GM18511 (cell line): ENCODE data around the gene CNPPD1.
A peak's percentile ranks its signal among the peaks of the same experiment; 100 is the strongest.

ENCODE experiments used
- ATAC-seq: cut with Tn5 transposase; IDR thresholded peaks from one replicate; pipeline ENCODE4 v1.9.1; 2021; ENCODE audit warnings: mild to moderate bottlenecking, moderate library complexity; ENCODE audit not compliant: unreplicated experiment

The CNPPD1 gene

GRCh38 chr2:219181531-219181930 lies 4.8 kb upstream of the CNPPD1 start:
- ATAC-seq = no peak

GRCh38 chr2:219180961-219181360 lies 4.2 kb upstream of the CNPPD1 start:
- ATAC-seq = no peak

GRCh38 chr2:219179601-219180465 lies 3.1 kb upstream of the CNPPD1 start:
- no peak for ATAC-seq

- ATAC-seq = peak; percentile 19
Measured at GRCh38 chr2:219178377-219179175, 1.9 kb upstream of the CNPPD1 start.

GRCh38 chr2:219177552-219178376 lies 1.0 kb upstream of the CNPPD1 start, which contains the start of gene RETREG2:
RETREG2 (plus strand) TSS chr2:219178275; CDS start chr2:219178353, 78 bp downstream.
- peak; percentile 49 for ATAC-seq

GRCh38 chr2:219175928-219176817 lies 552 bp downstream of the CNPPD1 start:
- peak; percentile 42 for ATAC-seq

- no peak for ATAC-seq
Measured at GRCh38 chr2:219175486-219175885, 1.2 kb downstream of the CNPPD1 start.

GRCh38 chr2:219174801-219175200 lies 1.9 kb downstream of the CNPPD1 start:
- no peak for ATAC-seq

GRCh38 chr2:219174146-219174545 lies 2.6 kb downstream of the CNPPD1 start:
- no peak for ATAC-seq

- ATAC-seq = no peak
Measured at GRCh38 chr2:219173176-219173575, 3.5 kb downstream of the CNPPD1 start.

GRCh38 chr2:219172231-219173154 lies 4.2 kb downstream of the CNPPD1 start:
- no peak for ATAC-seq

GRCh38 chr2:219171231-219171651 lies 5.5 kb downstream of the CNPPD1 start:
- no peak for ATAC-seq

- no peak for ATAC-seq
Measured at GRCh38 chr2:219169930-219170654, 6.6 kb downstream of the CNPPD1 start, which contains the start of gene SLC23A3. SLC23A3 (minus strand) TSS chr2:219170029; CDS start chr2:219169984, 45 bp downstream.

- no peak for ATAC-seq
Measured at GRCh38 chr2:219168932-219169331, 7.8 kb downstream of the CNPPD1 start.

- ATAC-seq = no peak
Measured at GRCh38 chr2:219168526-219168925, 8.2 kb downstream of the CNPPD1 start.

GRCh38 chr2:219167997-219168396 lies 8.7 kb downstream of the CNPPD1 start:
- ATAC-seq = no peak

- no peak for ATAC-seq
Measured at GRCh38 chr2:219165058-219165911, 11.4 kb downstream of the CNPPD1 start.
